ENCODE measurements around the gene RXRA.

The RXRA gene

GRCh38 chr9:134386951-134387831 is 60.9 kb downstream of the RXRA start:
- no peak for DNase-seq

- DNase-seq = no peak
Observed at GRCh38 chr9:134388289-134388808, 62.1 kb downstream of the RXRA start.

GRCh38 chr9:134388976-134389375 is 62.7 kb downstream of the RXRA start:
- no peak for DNase-seq

- no peak for DNase-seq
Observed at GRCh38 chr9:134389642-134390041, 63.4 kb downstream of the RXRA start.

GRCh38 chr9:134390537-134390936 is 64.3 kb downstream of the RXRA start:
- DNase-seq = no peak

GRCh38 chr9:134390947-134391318 is 64.7 kb downstream of the RXRA start:
- no peak for DNase-seq

GRCh38 chr9:134391319-134392231 is 65.3 kb downstream of the RXRA start:
- DNase-seq = no peak

GRCh38 chr9:134392900-134393299 is 66.6 kb downstream of the RXRA start:
- DNase-seq = no peak

- no peak for DNase-seq
Observed at GRCh38 chr9:134393582-134394280, 67.5 kb downstream of the RXRA start.

- DNase-seq = no peak
Observed at GRCh38 chr9:134395002-134395517, 68.8 kb downstream of the RXRA start.

GRCh38 chr9:134395737-134396257 is 69.5 kb downstream of the RXRA start:
- DNase-seq = no peak

- DNase-seq = no peak
Observed at GRCh38 chr9:134396258-134396742, 70.0 kb downstream of the RXRA start.

- DNase-seq = no peak
Observed at GRCh38 chr9:134396825-134397224, 70.6 kb downstream of the RXRA start.

GRCh38 chr9:134398756-134399155 is 72.5 kb downstream of the RXRA start:
- DNase-seq = no peak

GRCh38 chr9:134399435-134400056 is 73.3 kb downstream of the RXRA start:
- no peak for DNase-seq

GRCh38 chr9:134400283-134400682 is 74.0 kb downstream of the RXRA start:
- no peak for DNase-seq

GRCh38 chr9:134401391-134401790 is 75.1 kb downstream of the RXRA start:
- no peak for DNase-seq

GRCh38 chr9:134402182-134402581 is 75.9 kb downstream of the RXRA start:
- DNase-seq = no peak

GRCh38 chr9:134403292-134403681 is 77.0 kb downstream of the RXRA start:
- DNase-seq = no peak

- no peak for DNase-seq
Observed at GRCh38 chr9:134403682-134404301, 77.5 kb downstream of the RXRA start.

Measured in SHP77 treated with DMSO at 0.1 percent for 48 hours (cell line).